GM19099 (cell line): ENCODE results near the gene PCK2.
A peak's percentile ranks its signal among the peaks of the same experiment; 100 is the strongest.

Source experiments
- POLR2A ChIP-seq: IDR thresholded peaks from 3 replicates; pipeline ENCODE4 v1.6.1; 2011; ENCODE audit warnings: low read depth; ENCODE audit not compliant: insufficient read length; ENCODE audit errors: extremely low read depth

Gene PCK2

GRCh38 chr14:24113801-24114531 is 19.9 kb downstream of the PCK2 start:
- peak; percentile 82 for TF ChIP-seq POLR2A

DNA sequence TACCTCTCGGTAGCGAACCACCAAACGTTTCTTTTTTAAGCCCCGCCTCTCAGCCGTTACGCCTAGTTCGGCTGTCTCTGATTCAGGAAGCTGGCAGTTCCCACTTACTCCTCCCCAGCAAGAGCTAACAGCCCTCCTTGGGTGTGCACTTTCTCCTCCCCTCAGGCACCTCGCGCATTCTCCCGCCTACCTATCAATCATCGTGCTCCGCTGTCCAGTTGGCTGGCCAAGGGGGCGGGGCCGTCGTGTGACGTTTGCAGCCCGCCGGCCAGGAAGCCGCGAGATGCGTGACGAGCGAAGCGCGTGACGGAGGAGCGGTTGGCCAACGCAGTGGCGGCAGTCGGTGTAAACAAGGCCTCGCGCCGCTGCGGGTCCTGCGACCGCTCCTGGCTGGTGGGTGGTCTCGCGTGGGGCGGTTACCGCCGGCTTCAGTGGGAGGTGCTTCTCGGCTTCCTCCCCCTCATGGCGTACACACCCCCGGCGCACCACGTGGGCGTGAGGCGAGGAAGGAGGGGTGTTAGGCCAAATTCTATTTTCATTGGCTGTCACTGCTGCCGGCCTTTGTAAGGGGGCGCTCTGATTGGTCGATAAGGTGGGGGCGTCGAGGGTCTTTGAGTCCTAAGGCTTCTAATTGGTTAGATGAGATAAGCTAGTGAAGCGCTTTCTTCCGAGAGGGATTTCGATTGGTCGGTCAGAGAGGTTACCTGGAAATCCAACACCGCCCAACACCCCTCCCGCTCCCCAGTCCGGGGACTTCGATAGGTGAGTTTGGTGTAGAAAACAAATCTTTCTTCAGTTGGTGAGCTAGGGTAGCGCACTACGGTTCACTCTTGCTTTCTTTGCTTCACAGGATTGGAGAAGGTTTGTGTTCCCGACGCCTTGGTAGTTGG is 20.7 kb downstream of the PCK2 start, which contains the start of the genes DCAF11 and NRL:
Gene DCAF11, plus strand, starts transcription at position 246 of the 890 bp plus-strand sequence. CDS start 818 bp downstream, outside the sequence.
Gene NRL, minus strand, starts transcription at position 418 of the 890 bp plus-strand sequence. CDS start 32,101 bp downstream, outside the sequence.
- TF ChIP-seq POLR2A: peak; percentile 53

- TF ChIP-seq POLR2A: no peak
Observed at GRCh38 chr14:24115422-24116127, 21.5 kb downstream of the PCK2 start.

DNA sequence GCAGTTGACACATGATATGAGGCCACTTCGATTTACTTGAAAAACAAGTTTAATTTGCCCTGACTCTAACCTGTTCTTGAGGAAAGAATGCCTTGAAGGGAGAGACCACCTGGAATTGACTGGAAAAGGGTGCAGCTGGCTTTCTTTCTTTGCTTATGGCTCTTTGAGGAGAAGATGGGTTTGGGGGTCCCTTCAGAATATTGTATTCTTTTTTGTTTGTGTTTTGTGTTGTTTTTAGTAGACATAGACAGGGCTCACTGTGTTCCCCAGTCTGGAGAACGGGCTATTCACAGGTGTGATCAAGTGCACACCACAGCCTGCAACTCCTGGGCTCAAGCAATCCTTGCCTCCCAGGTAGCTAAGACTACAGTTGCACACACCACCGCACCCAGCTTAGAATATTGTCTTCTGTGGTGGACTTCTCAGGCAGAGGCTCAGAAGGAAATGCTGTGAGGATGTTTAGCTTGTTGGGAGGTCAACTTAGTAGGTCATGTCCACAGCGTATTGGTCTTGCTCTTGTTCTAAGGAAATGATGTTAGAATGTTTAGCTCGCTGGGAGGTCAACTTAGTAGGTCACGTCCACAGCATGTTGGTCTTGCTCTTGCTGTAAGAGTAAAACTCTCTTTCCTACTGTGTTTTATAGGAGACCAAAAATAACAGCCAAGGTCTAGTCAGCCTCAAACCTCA is 22.2 kb downstream of the PCK2 start:
- TF ChIP-seq POLR2A: no peak

DNA sequence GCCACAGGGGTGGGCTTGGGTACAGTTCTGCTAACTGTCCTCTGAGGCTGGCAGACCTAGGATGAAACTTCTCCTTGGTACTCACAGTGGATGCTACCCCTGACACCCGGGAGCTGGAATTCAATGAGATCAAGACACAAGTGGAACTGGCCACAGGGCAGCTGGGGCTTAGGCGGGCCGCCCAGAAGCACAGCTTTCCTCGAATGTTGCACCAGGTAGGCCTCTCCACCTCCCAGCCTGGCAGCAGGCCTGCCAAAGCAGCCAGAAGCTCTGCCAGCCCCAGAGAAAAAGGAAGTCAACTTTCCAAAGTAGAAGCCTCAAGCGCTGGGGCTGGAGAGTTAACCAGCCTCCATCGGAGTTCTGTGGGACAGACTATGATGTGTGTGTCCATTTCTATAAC is 23.1 kb downstream of the PCK2 start:
- TF ChIP-seq POLR2A: no peak

- TF ChIP-seq POLR2A: no peak
Observed at GRCh38 chr14:24119691-24120090, 25.6 kb downstream of the PCK2 start.

- TF ChIP-seq POLR2A: no peak
Observed at GRCh38 chr14:24121210-24121609, 27.1 kb downstream of the PCK2 start.

DNA sequence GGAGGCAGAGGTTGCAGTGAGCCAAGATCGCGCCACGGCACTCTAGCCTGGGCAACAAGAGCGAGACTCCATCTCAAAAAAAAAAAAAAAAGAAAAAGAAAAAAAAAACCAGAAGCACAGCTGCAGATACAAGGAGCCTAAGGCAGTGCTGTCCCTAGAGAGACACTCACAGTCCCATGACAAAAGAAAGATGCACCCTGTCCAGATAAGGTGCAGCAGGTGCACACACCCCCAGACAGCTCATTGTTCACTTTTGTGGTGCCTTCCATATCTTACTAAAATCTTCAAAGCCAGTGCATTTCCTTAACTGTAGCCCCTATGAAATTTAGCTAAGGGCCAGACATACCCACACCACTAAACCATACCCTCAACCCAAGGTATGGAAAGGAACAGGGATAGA is 28.3 kb downstream of the PCK2 start:
- no peak for TF ChIP-seq POLR2A

DNA sequence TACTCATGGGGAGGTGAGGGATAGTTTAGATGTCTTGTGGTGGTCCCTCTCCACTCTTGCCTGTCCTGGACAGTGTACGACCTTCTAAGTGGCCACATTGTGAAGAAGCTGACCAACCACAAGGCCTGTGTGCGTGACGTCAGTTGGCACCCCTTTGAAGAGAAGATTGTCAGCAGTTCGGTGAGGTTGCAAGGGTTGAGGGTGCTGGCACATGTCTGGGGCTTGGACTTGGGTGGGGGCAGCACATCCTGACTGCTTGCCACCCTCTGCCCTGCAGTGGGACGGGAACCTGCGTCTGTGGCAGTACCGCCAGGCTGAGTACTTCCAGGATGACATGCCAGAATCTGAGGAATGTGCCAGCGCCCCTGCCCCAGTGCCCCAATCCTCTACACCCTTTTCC is 28.8 kb downstream of the PCK2 start:
- TF ChIP-seq POLR2A: no peak

DNA sequence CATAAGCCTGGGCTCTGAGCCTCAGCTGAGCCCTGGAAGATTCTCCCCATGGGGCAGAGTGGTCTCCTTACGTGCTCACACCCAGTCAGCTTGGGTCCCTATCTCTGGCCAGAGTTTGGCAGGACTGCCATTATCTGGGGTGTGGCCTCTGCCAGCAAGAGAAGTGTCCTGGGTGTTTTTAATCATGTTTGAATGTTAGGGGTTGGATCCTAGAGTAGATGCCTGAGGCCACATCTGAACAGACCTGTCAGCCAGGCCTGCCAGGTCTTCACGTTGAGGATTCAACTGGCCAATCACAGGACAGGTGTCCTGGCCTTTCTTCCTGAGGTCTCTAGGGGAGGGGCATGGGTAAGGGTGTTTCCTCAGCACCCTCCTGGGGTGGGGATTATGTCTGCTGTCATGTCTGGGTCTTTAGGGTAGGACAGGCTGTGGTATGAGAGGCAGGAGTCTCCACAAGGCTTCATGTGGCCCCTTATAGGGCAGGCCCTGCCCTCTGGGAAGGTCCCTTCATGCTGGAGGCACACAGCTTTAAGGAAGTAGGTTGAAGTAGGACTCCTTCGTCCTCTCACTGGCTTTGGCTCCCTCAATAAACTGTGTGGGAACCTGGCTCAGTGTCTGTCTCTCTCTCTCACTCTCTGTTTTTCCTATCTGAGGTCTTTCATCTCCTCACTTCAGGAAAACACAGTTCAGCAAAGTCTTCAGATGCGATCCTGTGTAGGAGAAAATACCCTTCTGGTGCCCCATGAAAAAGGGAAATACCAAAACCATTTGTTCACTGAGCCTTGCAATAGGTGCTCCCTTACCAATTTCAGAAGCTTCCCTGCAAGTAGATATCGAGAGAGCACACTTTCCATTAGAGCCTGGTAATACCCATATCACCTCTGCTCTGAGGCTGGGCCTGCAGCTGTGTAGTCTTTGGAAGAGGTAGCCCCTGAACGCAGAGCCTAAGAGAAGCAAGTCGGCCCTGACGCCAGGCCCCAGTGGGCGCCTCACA is 29.6 kb downstream of the PCK2 start:
- TF ChIP-seq POLR2A: peak; percentile 25

DNA sequence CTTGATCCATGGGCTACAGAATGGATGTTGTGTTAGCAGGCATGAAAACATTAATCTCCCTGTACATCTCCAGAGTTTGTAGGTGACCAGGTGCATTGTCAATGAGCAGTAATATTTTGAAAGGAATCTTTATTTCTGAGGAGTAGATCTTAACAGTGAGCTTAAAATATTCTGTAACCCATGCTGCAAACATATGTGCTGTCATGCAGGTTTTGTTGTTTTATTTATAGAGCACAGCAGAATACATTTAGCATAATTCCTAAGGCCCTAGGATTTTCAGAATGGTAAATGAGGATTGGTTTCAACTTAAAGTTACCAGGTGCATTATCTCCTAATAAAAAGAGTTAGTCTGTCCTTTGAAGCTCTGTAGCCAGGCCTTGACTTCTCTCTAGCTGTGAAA is 32.8 kb downstream of the PCK2 start:
- no peak for TF ChIP-seq POLR2A

- no peak for TF ChIP-seq POLR2A
Observed at GRCh38 chr14:24127673-24128072, 33.6 kb downstream of the PCK2 start.

DNA sequence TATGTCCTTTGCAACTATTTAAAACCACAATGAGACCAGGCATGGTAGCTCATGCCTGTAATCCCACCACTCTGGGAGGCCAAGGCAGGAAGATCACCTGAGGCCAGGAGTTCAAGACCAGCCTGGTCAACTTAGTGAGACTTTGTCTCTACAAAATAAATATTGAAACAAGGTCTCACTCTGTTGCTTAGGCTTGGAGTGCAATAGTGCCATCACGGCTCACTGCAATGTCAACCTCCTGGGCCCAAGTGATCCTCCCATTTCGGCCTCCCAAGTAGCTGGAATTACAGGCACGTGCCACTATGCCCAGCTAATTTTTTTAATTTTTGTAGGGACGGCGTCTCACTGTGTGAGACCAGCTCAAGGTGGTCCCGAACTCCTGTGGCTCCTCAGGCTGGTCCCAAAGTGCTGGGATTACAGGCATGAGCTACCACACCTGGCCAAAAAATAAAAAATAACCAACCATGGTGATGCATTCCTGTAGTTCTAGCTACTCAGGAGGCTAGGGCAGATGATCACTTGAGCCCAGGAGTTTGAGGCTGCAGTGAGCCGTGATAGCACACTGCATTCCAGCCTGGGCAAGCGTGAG is 35.4 kb downstream of the PCK2 start:
- TF ChIP-seq POLR2A: no peak
